ENCODE data around the gene UBE2V1.

DNA sequence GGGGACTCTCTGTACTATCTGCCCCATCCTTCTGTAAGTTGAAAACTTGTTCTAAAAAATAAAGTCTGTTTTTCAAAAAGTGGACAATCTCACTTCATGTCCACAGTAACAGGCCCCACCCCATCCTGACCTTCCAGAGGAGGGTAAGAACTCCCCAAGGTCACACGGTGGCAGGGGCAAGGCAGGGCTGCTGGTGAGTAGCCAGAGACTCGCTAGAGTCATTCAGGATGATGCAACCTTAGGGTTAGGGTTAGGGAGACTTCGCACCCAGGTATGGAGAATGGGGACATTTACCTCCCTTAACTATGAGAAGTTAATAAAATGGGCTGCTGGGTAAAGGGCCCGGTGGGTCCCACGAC, 25.1 kb upstream of the UBE2V1 start:
- TF ChIP-seq SOX6 (IDR thresholded peaks at IDR 0.05) (no peak), SOX6 (CRISPR knock-in tag; IDR thresholded peaks at IDR 0.05) (peak; percentile 16; the same call in 1 of the 2 replicates), CREM (IDR thresholded peaks at IDR 0.05) (no peak), CREM (CRISPR knock-in tag; IDR thresholded peaks at IDR 0.05) (no peak), FOXK1 (CRISPR knock-in tag; IDR thresholded peaks at IDR 0.05; ENCODE audit: borderline replicate concordance, low read depth) (no peak), ZNF841 (CRISPR knock-in tag; IDR thresholded peaks at IDR 0.05; ENCODE audit: borderline replicate concordance) (no peak), MYNN (CRISPR knock-in tag; IDR thresholded peaks at IDR 0.05; ENCODE audit: low read depth) (no peak), ZSCAN22 (CRISPR knock-in tag; IDR thresholded peaks at IDR 0.05) (no peak), POLR2A (IDR thresholded peaks at IDR 0.05; ENCODE audit: insufficient read depth in 1 of 2, low read depth in 2 of 2, low read length in 2 of 2) (no peak)
- TF ChIP-seq, protein P1, sequence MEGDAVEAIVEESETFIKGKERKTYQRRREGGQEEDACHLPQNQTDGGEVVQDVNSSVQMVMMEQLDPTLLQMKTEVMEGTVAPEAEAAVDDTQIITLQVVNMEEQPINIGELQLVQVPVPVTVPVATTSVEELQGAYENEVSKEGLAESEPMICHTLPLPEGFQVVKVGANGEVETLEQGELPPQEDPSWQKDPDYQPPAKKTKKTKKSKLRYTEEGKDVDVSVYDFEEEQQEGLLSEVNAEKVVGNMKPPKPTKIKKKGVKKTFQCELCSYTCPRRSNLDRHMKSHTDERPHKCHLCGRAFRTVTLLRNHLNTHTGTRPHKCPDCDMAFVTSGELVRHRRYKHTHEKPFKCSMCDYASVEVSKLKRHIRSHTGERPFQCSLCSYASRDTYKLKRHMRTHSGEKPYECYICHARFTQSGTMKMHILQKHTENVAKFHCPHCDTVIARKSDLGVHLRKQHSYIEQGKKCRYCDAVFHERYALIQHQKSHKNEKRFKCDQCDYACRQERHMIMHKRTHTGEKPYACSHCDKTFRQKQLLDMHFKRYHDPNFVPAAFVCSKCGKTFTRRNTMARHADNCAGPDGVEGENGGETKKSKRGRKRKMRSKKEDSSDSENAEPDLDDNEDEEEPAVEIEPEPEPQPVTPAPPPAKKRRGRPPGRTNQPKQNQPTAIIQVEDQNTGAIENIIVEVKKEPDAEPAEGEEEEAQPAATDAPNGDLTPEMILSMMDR (CRISPR knock-in tag; IDR thresholded peaks at IDR 0.05): no peak
